HG02870 (cell line): ENCODE data around the gene PSMA2.
A peak's percentile ranks its signal among the peaks of the same experiment; 100 is the strongest.

Source experiments
- ATAC-seq: cut with Tn5 transposase; IDR thresholded peaks from one replicate; pipeline ENCODE4 v1.9.1; 2021; ENCODE audit warnings: mild to moderate bottlenecking, moderate library complexity; ENCODE audit not compliant: unreplicated experiment

The PSMA2 gene

DNA sequence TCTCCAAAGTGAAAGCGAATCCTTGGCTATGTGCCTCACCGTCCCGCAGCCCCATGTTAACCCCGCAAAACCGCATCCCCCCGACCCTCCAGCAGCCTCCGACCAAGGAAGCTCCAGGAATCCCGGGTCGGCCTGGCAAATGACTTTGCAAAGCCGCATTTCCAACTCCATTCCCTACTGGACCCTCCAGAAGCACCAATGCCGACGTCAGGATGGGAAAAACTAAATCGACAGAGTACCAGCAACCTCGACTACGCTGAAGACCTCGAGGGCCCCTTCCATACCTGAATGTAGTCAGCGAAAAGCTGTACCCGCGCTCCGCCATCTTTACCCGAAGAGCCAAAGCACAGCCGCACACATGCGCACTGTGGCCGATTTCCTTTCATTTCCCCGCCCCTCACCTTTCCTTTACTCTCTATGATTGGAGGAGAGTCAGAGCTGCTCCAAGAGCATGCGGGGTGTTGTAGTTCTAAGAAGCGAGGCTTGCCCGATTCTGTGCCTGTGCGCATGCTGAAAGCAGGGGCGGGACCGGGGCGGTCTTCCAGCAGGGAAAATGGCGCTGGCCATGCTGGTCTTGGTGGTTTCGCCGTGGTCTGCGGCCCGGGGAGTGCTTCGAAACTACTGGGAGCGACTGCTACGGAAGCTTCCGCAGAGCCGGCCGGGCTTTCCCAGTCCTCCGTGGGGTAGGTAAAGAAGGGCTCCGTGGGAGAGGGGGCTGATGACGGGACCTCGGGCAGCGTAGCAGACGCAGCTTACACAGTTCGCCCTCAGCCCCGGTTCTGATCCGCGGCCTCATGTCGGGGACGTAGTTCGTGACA lies at the start of gene PSMA2, which contains the start of gene MRPL32:
Gene PSMA2 (minus strand): TSS at position 341 of the 818 bp plus-strand sequence. CDS start 16 bp downstream, at position 325.
Gene MRPL32 (plus strand): TSS at position 543 of the 818 bp plus-strand sequence. CDS start 11 bp downstream, at position 554.
- ATAC-seq, result peak; percentile 97

DNA sequence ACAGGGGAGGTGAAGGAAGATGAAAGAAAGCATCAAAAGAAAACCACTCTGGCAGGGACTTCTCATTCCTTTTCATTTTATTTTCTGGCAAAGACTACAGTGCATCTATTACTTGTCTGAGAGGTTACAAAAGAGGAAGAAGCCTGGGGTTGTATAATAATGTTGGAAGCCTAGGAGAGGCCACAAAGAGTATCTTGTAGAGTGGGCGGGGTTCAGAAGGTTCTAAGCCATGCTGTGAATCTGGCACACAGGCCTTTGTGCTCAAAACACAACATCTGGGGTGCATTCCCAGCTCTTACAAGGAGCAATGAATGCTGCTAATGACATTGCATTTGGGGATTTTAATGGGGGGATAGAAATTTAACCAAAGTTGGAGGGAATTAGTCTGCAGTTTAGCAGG lies 49.6 kb upstream of the PSMA2 start:
- ATAC-seq, result no peak

DNA sequence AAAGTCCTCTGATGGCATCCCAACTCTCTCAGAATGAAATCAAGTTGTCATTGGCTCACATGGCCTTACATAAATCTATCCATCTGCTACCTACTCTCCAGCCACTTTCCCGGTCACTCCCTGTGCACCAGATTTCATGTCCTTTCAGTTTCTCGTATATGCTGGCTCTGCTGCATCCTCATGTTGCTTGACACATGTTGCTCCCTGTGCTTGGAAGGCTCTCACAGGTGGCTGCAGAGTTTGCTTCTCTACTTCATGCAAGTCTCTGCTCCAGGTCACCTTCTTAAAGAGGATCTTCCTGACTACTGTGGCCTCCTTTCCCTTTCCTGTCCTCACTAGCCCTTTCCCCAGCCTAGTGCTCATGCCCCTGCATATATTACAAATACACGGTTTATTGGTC lies 48.5 kb upstream of the PSMA2 start:
- no peak for ATAC-seq

DNA sequence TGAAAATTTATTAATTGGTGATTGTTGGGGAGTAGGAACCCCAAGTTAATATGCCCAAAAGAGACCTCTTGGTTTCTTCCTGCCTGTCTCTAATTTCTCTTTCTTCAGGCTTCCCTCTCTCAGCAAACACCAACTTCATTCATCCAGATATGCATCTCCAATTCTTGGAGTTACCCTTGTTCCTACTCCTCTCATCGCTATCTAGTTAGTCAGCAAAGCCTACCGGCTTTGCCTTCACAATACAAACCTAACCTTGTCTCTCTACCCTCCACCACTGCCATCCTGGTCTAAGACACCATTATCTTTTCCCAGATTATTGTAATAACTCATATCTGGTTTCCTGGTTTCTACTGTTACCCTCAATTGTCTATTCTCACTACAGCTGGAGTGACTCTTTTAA lies 48.1 kb upstream of the PSMA2 start:
- no peak for ATAC-seq

DNA sequence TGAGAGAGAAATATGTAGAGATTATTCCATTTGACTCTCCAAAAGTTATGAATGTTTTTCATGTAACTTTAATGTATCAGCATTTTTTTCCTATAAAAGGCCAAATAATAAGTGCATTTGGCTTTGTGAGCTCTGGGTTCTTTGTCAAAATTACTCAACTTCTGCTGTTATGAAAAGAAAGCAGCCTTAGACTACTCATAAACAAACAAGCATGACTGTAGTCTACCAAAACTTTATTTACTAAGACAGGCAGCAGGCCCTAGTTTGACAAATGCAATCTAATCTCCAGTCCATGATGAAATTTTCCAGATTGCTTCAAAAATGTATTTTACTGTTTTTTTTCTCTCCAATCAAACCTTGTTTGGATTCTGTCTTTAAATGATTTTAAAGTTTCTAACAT lies 46.5 kb upstream of the PSMA2 start:
- no peak for ATAC-seq

DNA sequence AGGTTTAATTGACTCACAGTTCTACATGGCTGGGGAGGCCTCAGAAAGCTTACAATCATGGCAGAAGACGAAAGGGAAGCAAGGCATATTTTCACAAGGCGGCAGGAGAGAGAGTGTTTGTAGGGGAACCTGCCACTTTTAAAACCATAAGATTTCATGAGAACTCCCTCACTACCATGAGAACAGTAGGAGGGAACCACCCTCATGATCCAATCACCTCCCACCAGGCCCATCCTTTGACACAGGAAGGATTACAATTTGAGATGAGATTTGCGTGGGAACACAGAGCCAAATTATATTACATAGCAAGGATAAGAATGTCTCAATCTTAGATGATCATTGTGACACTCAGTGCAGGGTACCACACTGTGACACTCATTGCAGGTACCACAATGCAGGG lies 44.4 kb upstream of the PSMA2 start:
- no peak for ATAC-seq

DNA sequence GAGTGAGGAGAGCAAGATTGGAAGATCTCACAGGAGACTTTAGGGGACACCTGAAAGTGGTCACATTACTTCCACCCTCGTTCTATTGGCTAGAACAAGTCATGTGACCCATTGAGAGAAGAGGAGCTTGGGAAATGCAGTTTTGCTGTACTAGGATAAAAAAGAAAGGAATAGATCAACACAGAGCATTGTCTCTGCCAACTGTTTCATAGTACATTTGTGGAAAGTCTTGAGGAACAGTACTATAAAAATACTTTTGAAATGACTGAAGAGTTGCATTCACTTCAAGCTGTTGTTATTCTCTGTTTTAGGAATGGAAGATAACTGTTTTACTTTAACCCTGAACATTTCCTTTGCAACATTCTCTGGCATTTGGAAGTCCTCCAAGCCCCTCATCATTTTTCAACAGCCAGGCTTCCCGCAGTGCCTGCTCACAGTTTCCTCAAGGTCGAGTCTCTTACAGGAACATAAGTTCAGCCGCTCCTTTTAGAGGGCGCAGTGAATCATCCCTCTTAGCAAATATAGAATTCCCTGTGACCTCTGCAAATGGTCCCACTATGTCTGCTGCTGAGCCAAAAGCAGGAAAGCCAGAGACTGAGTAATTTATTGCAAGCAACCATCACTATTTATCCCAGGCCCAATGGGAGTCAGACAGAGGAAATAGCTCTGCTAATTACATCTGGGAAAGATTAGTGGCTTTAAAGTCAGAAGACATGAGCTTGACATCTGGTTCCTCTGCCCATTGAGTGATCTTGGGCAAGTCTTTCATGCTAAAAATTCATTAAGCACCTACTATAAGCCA lies 40.9 kb upstream of the PSMA2 start:
- ATAC-seq, result no peak

DNA sequence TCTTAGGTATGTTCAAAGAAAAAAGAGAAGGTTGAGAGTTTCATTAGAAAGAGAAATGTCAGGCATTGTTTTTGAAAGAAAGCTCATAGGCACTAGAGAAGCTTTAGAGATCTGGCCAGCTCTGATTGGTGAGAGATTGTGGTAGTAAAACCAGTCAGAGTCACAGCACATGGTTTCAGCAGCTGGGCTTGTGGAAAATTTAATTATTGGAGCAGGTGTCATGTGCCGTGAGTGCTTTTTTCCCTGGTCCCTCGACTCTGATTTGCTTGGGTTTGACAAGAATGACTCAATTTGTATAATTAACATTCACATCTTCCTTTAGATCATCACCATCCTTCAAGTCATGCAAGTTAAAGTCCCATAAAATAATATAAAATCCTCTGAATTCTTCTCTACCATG lies 35.4 kb upstream of the PSMA2 start:
- no peak for ATAC-seq

DNA sequence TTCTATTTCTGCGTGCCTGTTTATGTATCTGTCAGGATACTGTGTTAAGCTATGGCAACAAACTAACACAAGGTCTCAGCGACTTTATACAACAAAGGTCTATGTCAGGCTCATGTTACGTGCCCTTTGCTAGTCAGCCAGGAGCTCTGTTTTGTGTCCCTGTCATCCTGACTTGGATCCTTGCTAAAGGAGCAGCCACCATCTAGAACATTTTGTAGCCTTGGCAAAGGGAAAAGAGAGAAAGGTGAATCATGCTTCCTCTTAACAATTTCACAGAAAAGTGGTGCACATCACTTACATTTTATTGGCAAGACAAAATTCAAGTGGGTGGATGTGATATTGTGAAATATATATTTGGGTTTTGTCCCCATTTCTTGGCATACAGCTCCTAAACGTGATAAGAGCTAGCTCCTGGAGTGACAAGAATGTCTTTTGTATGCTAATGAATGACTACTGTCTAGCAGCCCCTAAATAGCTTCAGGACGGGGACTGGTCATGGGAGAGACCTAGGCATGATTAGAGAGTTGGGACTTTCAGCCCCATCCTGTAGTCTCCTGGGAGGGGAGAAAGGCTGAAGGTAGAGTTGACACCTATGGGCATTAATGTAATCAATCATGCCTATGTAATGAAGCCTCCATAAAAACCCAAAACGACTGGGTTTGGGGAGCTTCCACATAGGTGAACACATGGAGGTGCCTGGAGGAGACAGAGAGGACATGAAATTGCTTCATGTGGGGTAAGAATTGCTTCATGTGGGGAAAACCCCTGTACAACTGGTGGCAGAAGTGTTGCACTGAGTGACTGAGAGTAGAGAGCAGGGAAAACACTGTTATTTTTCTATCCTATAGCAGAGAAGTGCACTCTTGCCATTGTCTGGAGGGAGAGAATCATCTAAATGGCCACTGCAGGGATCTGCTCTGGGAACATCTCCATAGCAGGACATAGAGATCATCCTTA lies 33.2 kb upstream of the PSMA2 start:
- ATAC-seq, result no peak

DNA sequence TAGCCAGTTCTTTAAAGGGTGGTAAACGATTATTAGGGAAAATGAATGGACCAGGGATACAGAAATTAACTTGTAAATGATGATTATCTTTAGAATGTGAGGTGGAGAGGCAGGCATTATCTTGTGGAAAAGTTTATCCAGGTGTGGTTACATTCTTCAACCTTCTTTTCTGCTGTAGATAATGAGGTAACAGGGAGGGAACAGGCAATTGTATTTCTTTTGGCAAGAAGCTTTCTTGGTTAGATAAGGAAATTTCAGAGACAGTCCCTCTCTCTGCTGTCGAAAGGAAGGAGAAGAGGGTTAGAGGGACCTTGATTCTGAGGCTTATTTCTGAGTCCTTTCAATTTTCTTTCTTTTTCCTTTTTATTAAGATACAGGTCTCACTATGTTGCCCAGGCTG lies 32.3 kb upstream of the PSMA2 start:
- no peak for ATAC-seq

DNA sequence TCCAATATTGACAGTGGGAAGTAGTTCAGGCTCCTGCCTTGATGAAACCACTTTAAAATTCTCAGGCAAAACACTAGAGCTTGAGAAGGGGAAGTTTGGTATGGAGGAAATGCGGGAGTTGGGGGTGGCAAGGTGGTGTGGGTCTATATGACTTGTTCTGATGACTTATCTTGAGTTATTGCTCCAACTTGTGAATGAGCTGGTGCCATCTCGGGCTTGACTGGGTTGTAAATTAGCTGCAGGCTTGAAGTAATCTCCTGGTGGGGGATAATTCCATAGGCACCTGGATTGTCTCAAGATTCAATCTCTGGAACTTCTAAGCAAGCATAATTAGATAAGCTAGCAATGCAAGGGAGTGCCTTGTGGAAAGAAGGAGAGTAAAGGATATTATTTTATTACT lies 29.2 kb upstream of the PSMA2 start:
- ATAC-seq, result no peak

DNA sequence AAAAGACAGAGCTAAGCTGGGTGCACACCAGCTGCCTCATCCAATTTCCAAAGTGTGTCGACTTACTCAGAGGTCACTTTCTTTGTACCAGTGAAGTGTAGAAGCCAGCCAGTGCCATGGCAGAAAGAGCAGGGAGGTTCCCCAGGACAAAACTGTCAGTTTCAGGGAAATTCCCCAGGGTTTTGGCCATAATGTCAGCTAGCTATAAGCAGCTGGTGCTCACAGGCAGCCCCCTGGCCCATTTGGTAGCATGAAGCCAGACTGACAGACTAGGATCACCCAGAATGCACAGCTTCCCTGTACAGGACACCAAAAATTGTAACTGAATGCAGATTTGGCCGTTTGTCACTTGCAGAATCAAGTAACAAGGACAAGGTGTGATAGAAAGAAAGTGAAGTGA lies 28.8 kb upstream of the PSMA2 start:
- no peak for ATAC-seq

DNA sequence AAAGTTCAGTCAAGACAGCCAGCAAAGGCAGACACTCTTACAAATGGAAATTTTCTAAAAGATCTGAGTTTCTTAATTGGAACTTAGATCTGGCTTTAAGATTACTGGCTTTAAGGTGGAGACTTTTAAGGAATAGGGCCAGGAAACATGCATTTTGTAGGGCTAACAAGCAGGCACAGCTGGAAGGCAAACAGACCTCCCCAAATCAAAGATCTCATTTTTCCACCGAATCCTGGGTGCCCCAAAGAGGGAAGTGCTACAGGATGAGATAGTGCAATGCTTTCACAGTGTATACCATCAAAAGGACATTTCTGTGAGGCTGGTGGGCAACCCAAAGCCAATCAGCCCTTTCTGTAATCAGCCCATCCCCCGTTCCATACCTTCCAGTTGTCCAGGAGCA lies 27.6 kb upstream of the PSMA2 start:
- ATAC-seq, result no peak

DNA sequence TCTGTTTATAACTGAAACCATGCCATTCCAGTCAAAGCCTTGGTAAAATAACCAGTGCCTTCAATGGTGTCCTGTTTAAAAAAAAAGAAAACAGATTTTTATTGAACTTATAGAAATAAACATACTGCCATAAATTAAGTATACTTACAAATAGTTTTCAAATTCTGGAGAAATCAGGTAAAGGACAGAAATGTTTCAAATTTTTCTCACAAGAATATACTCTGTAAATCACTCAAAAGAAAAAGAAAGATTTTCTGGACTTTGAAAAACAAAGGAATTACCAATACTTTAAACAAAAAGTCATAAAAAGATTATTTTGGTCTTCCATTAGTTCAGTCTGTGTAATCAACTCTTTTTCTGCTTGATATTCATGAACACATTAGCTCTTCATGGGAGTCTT lies 24.1 kb upstream of the PSMA2 start:
- no peak for ATAC-seq

DNA sequence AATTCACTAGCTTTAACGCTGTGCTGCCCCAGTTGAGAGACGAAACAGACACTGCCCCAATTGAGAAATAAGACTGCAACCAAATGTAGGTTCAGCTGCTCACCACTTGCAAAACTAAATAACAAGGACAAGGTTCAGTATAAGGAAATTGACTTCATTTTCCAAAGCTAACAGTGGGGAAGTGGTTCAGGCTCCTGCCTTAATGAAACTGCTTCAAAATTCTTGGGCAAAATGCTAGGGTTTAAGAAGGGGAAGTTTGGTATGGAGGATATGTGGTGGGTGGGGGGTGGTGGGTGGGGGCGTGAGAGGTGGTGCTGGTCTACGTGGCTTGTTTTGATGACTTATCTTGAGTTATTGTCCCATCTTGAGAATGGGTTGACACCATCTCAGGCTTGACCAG lies 22.0 kb upstream of the PSMA2 start:
- no peak for ATAC-seq

DNA sequence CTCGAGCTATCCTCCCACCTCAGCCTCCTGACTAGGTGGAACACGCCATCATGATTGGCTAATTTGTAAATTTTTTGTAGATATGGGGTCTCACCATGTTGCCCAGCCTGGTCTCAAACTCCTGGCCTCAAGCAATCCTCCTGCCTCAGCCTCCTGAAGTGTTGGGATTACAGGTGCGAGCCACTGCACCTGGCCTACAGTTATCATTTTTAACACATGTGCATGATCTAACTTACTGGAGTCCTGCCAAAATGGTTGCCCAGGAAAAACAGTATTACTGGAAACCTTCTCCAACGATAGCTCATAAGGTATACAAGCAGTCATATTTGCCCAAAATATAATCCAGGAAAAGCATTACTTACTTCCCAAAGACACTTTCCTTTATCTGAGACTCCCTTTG lies 20.4 kb upstream of the PSMA2 start:
- no peak for ATAC-seq

DNA sequence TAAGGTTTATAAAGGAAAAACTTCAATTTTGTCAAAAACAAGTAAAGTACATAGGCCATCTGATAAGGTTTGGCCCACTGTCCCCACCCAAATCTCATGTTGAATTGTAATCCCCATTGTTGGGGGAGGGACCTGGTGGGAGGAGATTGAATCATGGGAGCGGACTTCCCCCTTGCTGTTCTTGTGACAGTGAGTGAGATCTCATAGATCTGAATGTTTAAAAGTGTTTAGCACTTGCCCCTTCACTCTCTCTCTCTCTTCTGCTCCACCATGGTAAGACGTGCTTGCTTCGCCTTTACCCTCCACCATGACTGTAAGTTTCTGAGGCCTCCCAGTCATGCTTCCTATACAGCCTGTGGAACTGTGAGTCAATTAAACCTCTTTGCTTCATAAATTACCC lies 18.4 kb upstream of the PSMA2 start:
- ATAC-seq, result no peak

DNA sequence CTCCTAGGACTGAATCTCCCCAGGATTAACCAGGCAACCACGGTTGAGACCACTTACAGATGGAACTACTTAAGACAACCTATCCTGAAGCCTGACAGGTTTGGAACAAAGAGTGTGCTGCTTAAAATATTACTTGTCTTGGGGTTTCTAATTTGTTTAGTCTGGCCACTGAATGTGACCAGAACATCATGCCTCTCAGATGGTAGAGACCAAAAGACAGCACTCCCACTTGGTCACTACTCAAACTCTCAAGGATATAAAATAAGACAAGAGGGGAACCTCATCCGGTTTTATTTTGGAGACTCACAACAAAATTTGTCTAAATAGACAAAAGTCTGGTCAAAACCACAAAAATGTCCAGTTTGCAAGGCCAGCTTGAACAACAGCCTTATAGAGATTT lies 15.5 kb upstream of the PSMA2 start:
- ATAC-seq, result no peak

DNA sequence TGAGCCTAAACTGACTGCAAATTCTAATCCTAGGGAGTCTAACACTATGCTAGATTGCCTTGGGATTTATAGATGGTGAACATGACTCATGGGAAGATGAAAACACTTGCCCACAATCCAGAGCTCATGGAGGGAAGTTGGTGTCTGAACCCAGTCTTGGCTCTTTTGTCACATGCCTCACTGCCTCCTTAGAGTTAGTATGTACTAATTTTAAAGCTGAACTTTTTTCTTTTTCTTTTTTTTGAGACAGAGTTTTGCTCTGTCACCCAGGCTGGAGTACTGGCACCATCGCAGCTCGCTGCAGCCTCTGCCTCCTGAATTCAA lies 14.6 kb upstream of the PSMA2 start:
- ATAC-seq, result no peak

DNA sequence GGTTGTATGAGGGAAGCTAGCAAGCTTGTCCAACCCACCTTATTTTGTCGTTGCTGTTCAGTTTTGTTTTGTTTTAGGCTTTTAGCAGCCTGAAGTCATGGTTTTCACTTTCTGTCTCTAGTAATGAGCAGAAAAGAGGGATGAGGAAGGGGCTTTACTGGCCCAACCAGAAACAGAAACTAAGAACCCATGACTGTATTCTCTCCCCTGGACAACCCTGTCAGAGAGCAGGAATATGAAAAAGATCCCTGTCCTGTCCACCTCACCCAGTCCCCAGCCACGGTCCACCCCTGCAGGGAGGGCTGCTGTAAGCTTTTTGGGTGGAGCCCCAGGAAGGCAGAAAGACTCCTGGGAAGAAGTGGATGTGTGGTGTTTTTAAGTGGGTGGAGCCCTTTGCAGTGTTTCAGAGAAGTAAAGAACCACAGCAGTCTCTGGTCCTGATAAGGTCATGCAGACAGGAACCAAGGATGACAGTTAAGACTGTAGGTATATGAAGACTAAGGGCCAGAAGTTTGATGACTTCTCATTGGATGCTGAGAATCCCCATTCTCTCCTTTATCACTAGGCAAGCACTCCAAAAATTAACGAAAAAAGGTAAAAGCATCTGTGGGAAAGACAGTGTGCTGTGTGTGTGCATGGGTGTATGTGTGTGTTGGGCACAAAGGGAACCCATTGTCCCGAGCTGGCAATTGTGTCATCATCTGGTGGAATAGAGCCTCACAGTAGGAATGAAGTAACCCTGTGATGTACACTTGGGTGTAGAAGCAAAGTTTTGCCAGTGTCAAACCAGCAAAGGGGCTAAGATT lies 14.1 kb upstream of the PSMA2 start:
- peak; percentile 66 for ATAC-seq
